GM18870 (cell line): Measurements from ENCODE around the gene GATM.
"Not testable (repeated sequence)": the region's sequence is repeated elsewhere in the genome, so short reads cannot be mapped to it uniquely, and the experiment has no call there.

Source experiments
- ATAC-seq: cut with Tn5 transposase; IDR thresholded peaks from one replicate; pipeline ENCODE4 v1.9.1; 2021; ENCODE audit warnings: moderate library complexity; ENCODE audit not compliant: unreplicated experiment

Gene GATM

DNA sequence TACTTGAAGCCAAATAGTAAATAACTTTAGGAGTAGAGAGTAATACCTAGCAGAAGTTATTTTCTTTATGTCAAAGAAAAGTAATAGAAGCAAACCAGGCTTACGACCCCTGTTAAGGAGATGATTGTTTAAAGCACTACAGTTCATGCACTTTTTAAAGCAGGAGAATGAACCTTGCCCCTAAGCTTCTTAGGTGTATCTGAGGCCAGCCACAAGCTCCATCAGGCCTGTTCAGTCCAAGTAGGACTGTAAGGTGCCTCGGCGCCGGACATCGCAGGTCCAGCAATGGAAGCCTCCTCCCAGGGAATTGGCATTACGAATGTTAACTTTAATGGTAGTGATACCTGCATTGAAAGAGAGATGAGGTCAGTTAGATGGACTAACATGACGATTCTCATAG lies 16.5 kb downstream of the GATM start:
- no peak for ATAC-seq

DNA sequence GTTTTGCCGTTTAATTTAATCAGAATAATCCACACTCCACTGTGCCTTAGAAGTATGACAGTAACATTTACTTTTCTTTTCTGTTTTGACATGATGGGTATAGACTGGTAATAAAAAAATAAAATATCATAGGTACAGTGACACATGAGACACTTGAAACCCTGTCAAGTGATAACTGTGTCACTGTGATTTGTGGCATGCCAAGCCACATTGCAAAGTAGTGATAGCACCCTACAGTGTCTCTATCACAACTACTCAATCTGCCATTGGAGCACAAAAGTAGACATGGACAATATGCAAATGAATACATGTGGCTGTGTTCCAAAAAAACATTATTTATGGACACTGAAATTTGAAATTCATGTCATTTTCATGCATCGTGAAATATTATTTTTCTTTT lies 22.5 kb downstream of the GATM start:
- no peak for ATAC-seq

DNA sequence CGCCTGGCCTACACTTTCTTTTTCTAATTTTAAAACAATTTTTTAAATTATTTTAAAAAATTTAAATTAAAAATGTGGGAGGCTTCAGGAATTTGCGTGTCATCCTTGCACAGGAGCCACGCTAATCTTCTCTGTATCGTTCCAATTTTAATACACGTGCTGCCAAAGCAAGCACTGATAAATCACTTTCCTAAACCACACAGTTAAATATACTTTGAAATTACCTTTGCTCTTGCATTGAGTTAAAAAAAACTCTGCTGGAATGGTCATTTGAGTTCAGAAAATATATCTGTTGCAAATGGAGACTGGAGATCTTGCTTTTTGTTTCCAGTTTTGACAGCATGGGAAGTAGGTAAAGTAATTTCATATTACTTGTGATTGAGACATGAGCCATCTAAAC lies 23.6 kb downstream of the GATM start:
- ATAC-seq = no peak

DNA sequence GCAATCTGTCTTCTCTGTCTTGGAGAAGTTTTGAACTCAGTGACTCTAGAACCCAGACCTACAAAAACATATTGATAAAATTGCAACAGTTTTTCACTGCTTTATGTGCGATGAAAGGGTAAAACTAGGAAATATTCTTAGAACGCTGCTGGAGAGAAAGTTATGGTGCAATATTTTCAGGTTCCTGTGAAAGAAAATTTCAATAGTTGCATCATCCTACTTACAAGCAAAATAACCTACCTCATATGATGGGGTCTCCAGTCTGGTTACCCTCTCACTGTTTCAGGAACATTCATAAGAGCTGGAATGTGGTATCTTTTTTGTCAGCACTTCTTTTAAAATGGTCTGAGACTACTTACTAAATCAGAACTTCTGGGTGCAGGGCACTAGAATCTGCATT lies 27.1 kb downstream of the GATM start:
- no peak for ATAC-seq

DNA sequence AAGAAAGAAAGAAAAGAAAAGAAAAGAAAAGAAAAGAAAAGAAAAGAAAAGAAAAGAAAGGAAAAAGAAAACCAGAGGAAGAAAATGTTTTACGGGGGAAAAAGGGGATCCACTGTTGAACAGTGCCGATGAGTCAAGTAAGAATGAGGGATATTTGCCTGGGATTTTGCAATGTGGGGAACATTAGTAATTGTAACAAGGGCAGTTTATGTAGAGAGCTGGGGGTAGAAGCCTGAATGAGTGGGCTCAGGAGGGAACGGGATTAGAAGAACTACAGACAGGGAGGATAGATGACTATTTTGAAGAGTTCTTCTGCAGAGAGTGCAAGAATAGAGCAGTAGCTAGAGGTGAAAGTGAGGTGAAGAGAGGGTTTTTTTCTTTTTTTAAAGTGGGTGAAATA lies 28.7 kb downstream of the GATM start:
- ATAC-seq = no peak

DNA sequence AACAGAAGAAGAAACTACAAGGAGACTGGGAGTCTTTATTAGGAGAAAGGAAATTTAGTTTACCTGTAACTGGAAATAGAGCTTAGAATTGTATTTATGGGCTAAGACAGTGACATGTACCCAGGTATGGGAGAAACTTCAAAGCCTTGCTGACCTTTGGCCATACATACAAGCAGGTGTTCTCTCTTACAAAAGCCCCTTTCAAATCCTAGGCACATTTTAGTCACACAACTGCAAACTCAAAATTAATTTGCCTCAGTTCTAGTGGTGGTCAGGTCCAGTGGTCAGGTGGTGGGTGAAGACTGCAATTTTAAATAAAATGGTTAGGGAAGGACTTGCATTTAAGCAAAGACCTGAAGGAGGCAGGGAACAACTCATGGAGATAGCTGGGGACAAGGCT lies 30.4 kb downstream of the GATM start:
- no peak for ATAC-seq

DNA sequence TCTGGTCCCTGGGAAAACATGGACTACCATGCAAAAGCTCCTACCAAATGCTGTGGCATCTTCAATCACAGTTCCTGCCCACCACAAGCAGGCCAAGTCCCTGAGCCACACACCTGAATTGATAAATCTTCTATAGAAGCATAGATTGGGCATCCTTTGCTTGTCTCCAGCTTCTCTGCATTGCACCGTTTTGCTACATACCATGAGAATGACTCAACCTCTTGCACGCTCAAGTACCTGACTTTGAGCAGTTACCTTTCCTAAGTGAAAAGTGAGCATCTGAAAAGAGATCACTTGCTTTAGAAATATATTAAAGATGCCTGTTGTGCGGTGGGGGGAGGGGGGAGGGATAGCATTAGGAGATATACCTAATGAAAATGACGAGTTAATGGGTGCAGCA lies 31.3 kb downstream of the GATM start:
- no peak for ATAC-seq

DNA sequence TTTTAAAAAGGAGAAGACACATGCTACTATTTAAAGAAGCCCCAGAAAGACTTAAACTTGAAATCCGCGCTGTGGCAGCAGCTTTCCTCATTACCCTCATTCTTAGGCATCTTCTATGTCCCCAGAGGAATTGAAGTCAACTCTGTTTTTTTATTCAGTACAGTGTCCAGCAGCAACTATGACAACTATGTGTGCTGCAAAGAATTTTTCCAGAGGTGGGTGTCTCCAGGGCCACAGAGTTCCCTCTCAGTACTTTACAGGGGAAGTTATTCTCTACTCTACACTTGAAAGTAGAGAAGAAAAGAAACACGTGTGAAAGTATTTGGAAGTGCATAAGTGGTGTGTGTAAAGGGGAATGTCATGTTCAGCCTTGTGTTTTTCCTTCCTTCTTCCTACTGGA lies 32.0 kb downstream of the GATM start:
- no peak for ATAC-seq

DNA sequence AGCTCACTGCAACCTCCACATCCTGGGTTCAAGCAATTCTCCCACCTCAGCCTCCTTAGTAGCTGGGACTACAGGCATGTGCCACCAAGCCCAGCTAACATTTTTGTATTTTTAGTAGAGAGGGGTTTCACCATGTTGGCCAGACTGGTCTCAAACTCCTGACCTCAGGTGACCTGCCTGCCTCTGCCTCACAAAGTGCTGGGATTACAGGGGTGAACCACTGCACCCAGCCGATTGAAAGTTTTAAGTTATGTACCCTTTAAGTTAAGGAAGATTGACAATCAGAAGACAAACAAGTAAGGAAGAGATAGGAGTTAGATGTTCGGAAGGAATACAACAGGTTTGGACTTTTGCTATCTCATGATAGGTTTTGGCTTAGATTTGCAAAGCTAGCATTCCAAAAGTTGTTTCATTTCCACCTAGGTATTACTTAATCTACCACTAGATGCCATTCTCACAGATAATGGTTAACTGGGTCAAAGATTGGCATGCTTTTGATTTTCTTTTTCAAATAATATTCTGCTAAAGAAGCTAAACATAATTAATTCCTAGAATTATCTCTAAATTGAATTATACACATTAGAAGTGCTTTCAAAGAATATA lies 35.0 kb downstream of the GATM start:
- no peak for ATAC-seq

DNA sequence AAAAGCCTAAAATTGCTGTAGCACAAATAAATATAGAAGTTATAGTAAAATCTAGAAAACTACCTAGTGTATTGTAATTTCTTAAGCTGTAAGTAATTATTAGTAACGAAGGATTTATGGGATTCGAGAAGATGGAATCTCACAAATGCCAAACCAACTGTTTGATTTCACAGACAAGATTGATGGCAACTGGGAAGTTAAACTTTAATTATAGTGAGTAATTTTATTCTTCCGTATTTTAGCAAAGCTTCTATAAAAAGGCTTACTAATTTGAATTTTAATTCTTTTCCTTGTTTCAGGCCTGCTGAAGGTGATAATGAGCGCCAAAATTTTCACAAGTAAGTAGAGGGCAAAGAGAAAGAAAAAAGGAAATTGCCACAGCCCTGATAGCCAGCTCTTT lies 36.6 kb downstream of the GATM start:
- ATAC-seq = no peak

DNA sequence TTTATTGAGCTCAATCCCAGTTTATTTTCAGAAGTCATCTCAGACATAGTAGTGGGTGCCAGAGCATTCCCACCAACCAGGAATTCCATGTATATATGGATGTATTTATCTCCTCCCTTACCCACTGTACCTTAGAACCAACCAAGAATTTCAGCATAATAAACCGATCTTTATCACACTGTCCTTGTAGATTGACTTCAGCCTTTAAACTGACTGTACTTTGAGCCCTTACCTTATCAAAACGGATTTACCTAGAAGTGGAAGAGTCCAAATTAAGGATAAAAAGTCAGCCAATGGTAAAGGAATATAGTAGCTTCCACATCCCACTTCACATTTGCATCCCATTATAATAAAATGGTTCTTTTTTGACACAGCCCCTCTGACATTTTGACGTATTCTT lies 37.9 kb downstream of the GATM start:
- ATAC-seq = no peak

DNA sequence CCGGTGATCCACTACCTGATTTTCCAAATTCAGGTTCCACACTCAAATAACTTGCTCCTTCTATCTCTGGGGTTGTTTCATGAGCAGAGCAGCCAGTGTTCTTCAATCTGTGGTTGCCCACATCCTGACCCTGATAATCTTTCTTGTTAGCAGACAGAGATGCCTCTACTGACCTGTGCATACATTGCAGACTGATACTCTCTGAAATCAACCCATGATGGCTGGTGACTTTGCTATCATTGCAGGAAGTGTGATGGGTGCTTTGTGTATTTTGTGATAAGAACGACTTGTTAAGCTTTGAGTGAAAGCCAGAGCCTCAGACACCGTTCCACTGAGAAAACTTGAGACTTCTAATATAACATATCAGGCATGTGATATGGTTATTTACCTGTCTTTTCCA lies 39.9 kb downstream of the GATM start:
- ATAC-seq = no peak

DNA sequence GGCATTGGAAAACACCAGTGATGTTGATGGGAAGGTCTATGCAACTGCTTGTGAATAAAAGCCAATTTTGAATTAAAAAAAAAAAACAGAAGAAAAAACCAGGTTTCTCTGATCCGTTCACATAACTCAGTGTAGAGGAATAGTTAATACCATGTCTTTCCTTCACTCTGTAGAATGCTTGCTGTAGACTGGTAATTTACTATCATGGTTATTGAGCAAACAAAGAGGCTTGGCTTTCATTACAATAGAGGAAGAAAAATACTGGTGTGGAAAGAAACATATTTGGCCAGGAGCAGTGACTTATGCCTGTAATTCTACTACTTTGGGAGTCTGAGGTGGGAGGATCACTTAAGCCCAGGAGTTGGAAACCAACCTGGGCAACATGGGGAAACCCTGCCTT lies 41.1 kb downstream of the GATM start:
- no peak for ATAC-seq

DNA sequence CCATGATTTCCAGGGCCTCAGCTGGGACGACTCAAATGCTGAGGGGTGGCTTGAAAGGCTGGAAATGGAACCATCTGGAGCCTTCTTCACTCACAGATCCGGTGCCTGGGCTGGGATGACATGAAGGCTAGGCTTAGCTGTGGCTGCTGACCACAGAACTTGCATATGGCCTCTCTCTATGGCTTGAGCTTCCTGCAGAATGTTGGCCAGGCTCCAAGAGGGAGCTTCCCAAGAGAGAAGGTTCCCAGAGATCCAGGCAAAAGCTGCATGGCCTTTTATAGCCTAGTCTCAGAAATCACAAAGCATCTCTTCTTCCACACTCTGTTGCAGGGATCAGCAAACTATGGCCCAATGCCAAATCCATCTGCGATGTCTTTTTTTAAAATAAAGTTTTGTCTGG lies 44.8 kb downstream of the GATM start:
- ATAC-seq = no peak

DNA sequence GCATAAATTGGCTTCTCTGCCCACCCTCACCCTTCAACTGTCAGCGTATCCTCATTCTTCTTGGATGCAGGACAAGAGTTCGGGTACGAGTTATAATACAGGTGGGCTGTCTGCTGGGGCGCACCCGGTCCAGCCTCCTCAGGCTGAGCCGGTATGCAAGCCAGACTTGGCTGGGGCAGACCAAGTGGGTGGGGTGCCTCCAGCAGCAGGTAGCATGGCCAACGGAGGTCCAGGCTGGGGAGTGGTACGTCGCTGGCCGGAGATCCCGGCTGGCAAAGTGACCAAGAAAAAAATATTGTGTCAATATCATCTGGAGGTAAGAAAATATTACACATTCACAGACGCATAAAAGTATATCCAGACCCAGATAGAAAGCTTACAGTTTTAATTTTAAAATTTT lies 45.6 kb downstream of the GATM start:
- no peak for ATAC-seq

DNA sequence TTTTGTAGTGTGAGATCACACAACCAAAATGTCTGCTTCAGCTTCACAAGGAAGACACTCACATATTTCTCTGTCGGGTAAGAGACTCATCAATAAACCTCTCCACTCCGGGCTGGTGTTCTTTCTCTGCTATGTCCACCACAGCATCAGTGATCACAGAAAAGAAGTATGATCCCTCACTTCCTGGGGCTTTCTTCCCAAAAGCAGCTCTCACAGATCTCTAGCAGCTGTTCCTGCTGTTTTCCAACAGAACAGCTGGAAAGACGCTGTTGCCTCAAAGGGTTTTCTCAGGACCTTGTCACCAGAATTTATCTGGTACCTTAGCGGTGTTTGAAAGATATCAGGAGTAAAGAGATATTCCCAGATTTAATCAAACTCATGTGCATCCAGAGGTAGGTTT lies 46.4 kb downstream of the GATM start:
- ATAC-seq = no peak

DNA sequence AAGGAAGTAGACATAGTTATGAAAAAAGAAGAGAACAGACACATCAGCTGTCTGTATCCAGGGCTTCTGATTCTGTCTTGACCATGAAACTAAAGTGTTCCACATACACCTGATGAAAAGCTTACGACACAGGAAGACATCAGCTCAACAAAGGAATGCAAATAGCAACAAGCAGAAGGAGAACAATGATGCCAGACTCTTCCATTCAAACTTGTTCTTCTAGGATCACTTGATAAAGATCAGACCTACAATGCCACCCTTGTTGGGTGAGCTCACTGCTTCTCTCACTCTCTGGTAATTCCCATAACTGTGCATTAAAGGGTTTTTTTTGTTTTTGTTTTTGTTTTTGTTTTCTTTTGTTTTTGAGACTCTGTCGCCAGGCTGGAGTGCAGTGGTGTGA lies 49.7 kb downstream of the GATM start:
- ATAC-seq = no peak

DNA sequence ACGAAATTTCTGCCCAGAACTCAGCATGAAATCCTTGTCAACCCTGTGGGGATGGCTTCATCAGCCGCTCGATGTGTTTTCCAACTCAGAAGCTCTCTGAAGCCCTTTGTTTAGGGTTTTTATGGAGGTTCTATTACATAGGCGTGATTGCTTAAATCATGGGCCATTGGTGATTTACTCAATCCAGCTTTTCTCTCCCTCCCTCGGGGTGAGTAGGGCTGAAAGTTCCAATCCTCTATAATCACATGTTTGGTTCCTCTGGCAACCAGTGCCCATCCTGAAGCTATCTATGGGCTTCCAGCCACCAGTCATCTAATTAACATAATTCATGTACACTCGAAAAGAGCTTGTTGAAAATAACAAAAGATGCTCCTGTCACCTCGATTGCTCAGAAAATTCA lies 51.6 kb downstream of the GATM start:
- no peak for ATAC-seq

DNA sequence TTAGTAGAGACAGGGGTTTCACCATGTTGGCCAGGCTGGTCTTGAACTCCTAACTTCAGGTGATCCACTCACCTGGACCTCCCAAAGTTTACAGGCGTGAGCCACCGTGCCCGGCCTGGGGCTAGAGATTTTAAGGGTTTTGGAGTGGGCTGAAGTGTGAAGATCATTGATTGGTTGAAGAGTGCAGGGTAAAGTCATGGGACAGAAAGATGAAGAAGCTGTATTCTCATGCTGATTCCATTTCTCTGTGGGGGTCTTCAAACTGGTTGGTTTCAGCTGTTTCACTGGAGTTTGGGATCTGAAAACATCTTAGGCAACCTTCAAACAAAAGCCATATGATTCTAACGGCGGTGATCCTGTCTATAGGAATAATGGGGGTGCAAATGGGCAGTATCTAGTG lies 52.1 kb downstream of the GATM start:
- no peak for ATAC-seq

DNA sequence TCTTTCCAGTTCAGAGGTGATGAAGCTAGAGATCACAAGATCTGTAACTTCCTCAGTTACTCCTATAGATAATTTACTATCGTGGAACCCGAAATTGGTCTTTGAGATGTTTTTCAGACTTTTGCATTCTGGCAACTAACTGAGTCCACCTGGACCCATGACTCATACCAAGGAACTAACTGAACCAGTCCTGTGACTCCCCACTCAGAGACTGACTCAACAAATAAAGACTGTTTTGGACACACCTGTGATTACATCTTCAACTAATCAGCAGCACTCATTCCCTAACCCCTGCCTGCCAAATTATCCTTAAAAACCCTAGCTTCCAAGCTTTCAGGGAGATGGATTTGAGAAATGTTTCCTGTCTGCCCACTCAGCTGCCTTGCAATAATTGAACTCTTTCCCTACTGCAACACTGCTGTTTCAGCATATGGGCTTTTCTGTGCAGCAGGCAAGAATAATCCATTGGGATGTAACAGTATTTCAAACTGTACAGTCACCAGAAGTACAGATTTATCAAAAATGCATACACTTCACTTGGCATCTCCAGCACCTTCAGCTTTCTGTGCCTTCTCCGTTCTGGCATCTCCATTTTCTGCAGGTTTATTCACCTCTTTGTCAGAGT lies 57.7 kb downstream of the GATM start:
- ATAC-seq = no peak

DNA sequence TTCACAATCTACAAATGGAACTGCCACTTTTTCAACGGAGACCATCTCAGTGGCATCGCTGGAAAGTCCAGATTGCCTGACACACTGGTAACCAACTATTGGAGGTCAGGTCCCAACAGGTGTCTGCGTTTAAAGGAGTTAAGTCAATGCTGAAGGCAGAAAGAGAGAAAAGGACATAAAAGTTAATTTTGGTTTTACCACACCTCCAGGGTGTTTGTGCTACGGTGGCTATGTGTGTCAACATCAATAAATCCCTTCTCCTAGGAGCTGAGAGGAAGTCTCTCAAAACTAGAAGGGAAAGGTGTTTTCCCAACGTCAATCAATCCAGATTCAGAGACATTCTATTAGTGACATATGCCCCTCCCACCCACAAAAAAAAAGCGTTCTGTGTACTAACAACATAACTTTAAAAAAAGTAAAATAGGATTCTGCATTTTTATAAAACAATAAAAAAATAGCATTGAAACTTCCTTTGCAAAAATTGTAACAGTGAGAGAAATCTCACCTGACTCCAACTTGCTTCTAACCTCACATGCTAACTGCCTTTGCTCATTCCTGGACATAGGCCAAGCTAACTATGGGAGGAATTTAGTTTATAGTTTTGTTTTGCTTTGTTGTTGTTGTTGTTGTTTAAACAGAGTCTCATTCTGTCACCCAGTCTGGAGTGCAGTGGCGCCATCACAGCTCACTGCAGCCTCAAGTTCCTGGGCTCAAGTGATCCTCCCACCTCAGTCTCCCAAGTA lies 58.7 kb downstream of the GATM start:
- ATAC-seq = no peak

DNA sequence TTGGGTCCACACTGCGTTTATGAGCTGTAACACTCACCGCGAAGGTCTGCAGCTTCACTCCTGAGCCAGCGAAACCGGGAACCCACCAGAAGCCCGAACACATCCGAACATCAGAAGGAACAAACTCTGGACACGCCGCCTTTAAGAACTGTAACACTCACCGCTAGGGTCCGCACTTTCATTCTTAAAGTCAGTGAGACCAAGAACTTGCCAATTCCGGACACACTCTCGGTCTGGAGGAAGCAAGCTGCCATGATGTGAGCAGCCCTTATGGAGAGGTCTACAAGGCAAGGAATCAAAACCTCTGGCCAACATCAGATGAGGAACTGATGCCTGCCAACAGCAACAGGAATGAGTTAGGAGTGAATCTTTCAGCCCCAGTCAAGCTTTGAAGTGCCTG lies 63.4 kb downstream of the GATM start:
- ATAC-seq = no peak

DNA sequence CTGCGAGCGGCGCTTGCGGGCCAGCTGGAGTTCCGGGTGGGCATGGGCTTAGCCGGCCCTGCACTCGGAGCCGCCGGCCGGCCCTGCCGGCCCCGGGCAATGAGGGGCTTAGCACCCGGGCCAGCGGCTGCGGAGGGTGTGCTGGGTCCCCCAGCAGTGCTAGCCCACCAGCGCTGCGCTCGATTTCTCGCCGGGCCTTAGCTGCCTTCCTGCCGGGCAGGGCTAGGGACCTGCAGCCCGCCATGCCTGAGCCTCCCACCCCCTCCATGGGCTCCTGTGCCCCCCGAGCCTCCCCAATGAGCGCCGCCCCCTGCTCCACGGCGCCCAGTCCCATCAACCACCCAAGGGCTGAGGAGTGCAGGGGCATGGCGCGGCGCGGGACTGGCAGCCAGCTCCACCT lies 64.2 kb downstream of the GATM start:
- not testable (repeated sequence) for ATAC-seq
